ENCODE measurements around the gene ANXA9.

The ANXA9 gene, protein sequence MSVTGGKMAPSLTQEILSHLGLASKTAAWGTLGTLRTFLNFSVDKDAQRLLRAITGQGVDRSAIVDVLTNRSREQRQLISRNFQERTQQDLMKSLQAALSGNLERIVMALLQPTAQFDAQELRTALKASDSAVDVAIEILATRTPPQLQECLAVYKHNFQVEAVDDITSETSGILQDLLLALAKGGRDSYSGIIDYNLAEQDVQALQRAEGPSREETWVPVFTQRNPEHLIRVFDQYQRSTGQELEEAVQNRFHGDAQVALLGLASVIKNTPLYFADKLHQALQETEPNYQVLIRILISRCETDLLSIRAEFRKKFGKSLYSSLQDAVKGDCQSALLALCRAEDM

DNA sequence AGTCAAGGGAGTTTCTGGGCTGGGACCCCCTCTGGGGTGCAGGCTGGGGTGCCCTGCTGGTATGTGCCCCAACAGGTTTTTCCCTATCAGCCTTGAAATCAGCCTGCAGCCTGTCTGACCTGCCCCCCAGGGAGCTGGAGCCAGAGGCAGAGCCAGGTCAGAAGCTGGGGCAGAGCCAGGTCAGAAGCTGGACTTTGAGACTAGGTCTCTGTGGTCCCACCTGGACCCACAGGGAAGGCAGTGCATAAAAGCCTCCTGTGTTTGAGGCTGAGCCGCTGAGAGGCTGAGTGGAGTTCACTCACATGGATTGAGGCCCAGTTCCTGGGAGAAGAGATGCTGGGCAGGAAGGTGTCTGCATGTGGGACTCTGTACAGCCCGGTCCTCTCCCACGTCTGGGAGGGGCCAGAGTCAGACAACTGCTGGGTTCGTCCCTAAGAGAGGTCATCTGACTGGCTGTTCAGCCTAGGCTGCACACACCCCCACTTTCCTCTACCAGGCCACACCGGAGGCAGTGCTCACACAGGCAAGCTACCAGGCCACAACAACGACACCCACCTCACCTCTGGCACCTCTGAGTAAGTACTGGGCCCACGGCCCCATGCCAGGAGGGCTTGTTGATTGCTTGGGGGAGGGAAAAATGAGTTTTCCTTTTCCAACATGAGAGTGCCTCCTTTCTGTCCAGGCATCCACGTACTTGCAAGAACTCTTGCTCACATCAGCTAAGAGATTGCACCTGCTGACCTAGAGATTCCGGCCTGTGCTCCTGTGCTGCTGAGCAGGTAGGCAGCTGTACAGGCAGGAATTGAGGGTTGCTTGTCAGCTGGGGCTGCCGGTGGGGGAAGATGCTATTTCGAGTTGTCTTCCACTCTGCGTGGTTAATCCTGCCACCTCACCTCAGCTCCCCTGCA lies at the start of gene ANXA9:
Gene ANXA9, plus strand, starts transcription at position 488 of the 908 bp plus-strand sequence. CDS start 814 bp downstream, outside the sequence.
- DNase-seq (ENCODE audit: low read depth) = no peak

GRCh38 chr1:150944856-150945255 lies 37.2 kb upstream of the ANXA9 start:
- DNase-seq (ENCODE audit: low read depth) = no peak

- DNase-seq (ENCODE audit: low read depth) = no peak
Measured at GRCh38 chr1:150954708-150955107, 27.4 kb upstream of the ANXA9 start.

DNA sequence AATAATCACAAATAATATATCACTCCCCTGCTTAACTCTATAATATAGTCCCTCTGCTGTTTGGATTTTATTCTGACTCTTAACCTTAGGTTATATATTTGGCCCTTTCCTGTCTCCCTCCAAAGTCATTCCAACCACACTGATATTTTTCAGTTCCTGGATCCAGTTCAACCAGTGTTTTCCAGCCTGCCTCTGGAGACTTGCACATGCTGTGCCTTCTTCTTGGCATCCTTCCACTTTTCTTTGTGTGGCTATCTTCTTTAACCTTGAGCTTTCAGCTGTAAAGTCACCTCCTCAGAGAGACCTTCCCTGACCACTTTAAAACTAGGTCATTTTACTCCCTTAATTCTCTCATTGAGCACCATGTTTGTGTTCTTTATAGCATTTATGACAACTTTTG lies 26.8 kb upstream of the ANXA9 start:
- no peak for DNase-seq (ENCODE audit: low read depth)

GRCh38 chr1:150957666-150958065 lies 24.4 kb upstream of the ANXA9 start:
- no peak for DNase-seq (ENCODE audit: low read depth)

DNA sequence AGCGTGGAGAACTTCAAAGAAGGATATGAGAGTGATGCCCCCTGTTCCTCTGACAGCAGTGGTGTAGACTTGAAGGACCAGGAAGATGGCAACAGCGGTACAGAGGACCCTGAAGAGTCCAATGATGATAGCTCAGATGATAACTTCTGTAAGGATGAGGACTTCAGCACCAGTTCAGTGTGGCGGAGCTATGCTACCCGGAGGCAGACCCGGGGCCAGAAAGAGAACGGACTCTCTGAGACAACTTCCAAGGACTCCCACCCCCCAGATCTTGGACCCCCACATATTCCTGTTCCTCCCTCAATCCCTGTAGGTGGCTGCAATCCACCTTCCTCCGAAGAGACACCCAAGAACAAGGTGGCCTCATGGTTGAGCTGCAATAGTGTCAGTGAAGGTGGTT lies 21.4 kb upstream of the ANXA9 start:
- DNase-seq (ENCODE audit: low read depth) = no peak

GRCh38 chr1:150961756-150962155 lies 20.3 kb upstream of the ANXA9 start:
- DNase-seq (ENCODE audit: low read depth) = no peak

DNA sequence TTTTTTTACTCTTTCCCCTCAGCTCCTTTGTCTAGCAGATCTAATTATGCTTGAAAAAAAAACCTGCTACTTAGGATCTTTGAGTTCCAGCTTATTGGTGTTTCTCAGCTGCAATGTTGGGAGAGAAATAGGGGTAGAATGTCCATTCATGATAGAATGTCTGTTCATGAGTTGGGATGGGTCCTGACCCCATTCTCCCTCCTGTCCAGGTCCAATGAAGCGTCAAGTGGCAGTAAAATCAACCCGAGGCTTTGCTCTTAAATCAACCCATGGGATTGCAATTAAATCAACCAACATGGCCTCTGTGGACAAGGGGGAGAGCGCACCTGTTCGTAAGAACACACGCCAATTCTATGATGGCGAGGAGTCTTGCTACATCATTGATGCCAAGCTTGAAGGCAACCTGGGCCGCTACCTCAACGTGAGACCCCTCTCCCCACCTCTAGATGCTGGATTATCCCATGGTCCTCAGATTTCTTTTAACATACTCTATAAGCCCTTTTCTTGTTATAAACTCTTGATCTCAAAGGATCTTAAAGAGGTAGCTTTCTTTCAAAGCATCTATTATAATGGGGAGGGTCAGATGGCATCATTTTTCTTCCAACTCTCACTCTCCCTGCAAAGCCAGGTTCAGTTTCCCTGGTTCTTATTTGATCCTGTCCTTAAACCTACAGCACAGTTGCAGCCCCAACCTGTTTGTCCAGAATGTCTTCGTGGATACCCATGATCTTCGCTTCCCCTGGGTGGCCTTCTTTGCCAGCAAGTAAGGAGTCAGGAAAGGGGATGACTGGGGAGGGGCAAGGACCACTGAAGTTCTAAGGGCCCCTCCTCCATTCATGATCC lies 18.6 kb upstream of the ANXA9 start:
- no peak for DNase-seq (ENCODE audit: low read depth)

- no peak for DNase-seq (ENCODE audit: low read depth)
Measured at GRCh38 chr1:150964164-150964489, 18.0 kb upstream of the ANXA9 start.

DNA sequence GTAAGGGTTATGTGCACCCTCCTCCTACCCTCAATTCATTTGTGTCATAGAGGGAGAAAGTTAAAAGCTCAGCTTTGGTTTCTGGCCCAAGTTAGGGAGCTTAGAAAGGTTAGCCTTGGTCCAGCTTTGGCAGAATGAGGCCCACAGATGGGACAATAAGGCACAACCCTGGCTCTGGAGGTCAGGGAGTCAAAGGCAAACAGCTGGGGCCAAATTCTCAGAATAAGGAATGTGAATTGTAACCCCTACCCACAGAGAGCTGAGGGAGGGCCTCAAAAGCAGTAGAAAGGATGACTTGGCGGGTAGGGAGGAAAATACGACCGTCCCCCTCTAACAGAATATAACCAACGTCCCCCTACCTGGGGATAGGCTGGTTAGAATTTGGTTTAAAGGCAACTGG lies 16.5 kb upstream of the ANXA9 start:
- DNase-seq (ENCODE audit: low read depth) = no peak

GRCh38 chr1:150966011-150966410 lies 16.1 kb upstream of the ANXA9 start:
- no peak for DNase-seq (ENCODE audit: low read depth)

GRCh38 chr1:150967936-150968335 lies 14.2 kb upstream of the ANXA9 start:
- no peak for DNase-seq (ENCODE audit: low read depth)

DNA sequence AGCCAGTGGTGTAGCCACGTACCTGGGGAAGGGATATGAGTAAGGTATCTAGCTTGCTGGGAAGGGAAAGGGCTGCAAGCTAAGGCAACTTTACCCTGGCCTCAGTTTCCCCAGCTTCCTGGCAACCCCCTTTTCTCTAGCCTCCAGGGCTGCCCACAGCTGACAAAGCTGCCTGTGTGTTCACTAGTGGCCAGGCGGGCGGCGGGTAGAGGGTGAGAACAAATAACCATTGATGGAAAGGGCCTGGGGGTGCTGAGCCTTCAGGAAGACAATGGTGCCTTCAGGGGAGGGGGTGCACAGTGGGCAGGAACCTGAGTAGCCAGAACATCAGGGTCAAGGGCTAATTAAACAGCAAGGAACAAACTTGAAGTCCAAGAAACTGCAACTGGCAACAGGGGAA lies 13.6 kb upstream of the ANXA9 start:
- DNase-seq (ENCODE audit: low read depth) = no peak

GRCh38 chr1:150969626-150970025 lies 12.5 kb upstream of the ANXA9 start:
- no peak for DNase-seq (ENCODE audit: low read depth)

DNA sequence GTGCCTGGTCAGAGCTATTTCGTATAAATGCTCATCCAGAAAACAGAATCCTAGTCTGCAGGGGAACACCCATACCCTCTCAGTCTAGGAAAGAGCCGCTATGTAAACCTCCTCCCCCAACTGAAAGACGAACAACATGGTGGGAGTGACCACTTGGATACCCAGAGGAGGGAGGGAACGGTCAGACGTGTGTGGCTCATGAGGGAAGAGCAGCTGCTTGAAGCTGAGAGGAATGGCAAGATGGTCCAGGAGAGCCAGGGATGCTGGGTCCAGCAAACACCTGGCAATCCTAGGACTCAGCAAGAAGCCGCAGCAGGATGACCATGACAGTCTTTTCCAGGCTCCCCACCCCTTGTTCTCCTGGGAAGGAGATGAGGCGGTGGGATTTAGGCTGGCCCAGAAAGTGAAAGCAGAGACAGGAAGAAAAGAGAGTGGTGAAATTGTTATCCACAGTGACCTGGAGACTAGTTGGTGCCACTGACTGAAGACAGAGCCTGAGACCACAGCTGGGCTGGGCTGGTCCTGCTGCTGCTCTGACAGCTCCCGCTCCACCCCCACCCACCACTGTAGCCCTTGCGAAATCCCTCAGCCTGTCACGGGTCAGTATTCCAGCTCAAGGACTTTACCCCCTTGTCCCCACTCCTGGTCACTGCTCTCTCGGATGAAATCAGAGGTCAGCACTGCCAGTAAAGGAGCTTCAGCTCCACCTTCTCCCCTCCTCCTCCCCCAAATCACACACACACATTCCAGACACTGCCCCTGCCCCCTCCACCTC lies 11.1 kb upstream of the ANXA9 start:
- no peak for DNase-seq (ENCODE audit: low read depth)

- no peak for DNase-seq (ENCODE audit: low read depth)
Measured at GRCh38 chr1:150971583-150972416, 10.3 kb upstream of the ANXA9 start.

DNA sequence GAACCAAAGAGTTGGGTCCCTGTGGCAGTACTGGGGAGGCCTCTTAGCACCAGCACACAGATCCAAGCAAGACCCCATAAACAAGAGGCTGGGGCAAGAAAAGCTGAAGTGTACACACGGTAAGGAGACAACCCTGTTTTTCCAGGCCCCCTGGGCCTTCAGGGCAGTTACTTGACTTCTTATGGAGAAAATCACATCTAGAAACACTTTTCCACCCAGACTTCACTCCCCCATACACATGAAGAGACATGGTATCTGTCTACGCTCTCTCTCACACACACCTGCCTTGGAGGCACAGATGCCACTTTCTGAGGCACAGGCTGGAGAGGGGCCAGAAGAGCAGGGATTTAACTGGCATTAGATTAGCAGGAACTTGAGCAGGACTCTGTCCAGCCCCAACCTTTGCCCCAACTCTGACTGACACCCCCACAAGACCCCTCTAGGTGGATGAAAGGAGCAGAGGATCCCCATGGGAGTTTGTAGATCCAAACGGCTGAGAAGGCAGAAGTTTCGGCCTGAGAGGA lies 9.6 kb upstream of the ANXA9 start:
- no peak for DNase-seq (ENCODE audit: low read depth)

DNA sequence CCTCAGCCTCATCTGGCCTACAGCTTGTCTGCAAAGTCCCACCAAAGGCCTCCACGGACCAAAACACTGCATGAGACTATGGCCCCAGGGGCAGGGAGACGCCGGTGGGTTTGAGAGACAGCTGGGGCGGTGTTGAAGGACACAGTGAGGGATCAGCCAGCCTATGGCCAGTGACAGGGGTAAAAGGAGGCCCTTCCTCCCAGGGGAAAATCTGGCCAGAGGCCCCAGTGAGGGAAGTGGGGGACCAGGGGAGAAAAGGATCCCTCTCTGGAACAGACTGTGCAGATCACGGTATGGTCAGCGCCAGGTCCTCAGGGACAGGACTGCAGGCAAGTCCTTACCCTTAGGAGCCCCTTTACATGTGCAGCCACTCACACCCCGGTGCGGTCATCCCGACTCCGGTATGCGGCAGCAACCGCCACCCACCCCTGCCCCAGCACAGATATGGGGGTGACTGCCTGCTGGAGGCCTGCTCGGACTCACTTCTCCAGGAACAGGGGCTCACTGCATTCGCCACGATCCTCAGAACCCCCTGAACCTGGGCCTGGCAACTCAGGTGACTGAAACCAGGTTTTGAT lies 8.7 kb upstream of the ANXA9 start:
- no peak for DNase-seq (ENCODE audit: low read depth)

DNA sequence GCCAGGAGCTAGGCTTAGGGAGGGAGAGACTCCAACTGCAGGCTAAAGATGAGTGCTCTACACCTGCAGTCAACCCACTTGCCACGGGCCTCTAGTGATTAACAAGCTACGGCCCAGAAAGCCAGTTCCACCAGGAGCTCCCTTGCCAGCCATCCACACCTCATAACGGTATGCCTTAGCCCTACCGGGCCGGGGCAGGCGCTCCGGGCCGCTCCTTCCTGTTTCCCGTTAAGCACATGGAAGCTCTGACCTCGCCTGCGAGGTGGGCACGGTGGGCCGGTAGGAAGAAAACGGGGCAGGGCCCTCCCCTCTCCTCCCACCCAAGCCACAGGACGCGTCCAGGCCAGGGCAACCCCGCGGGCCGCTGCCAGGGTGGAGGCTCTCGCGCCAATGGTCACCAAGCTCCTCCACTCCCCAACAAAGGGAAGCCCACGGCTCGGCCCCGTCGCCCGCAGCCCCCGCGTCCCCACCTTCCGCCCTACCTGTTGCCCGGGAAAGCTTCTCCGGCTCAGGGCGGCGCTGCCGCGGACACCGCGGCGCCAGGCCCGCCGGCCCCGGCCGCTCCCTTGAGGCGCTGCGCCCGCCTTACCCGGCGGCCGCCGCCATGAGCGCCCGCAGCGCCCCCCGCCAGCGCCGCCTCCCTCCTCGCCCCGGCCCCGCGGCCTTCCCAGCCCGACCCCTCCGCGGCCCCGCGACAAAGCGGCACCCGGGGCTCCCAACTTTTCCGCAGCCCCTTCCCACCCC lies 8.1 kb upstream of the ANXA9 start:
- DNase-seq (ENCODE audit: low read depth) = no peak

Data from CMK (cell line).